ENCODE measurements around the gene PHC3. TPM values are rescaled to one million over a fixed set of nuclear protein-coding genes. Genes with fewer than 3 reads are reported as not detected.

Gene PHC3
- total RNA-seq, 2 donors from 2014 or later: 22.9 to 27.5 TPM

DNA sequence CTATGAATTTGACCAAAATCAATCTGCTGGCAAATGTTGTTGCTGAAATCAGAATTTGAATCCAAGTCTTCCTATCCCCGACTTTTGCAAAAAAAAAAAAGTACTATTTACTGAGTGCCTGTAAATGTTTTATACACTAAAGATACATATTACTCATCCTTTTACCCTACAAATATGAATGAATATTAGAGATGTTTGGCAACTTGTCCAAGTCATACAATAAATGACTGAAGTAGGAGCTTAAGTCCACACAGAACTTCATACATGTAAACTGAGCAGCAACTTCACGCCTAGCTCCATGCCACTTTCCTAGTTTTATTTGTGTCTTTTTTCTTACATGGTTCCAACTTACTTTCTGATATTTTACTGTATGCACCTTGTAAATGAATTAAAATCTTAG, 39.2 kb downstream of the PHC3 start:
- no peaks in the 10 kb centered on the region for H3K9me3 ChIP-seq (ENCODE audit: control insufficient read depth, low read length)
- Mint-ChIP-seq H3K9me3 (no peaks in the 10 kb centered on the region), H3K36me3 (ENCODE audit: low read depth) (peaks cover 18% of the 10 kb centered on the region), H3K27me3 (ENCODE audit: insufficient read depth) (no peaks in the 10 kb centered on the region), H3K4me1 (no peaks in the 10 kb centered on the region), H3K4me3 (no peak overlapping the region), H3K27ac (no peak overlapping the region)
- H3K27ac ChIP-seq (ENCODE audit: low read depth, low read length): no peak overlapping the region
- TF ChIP-seq, protein P1, sequence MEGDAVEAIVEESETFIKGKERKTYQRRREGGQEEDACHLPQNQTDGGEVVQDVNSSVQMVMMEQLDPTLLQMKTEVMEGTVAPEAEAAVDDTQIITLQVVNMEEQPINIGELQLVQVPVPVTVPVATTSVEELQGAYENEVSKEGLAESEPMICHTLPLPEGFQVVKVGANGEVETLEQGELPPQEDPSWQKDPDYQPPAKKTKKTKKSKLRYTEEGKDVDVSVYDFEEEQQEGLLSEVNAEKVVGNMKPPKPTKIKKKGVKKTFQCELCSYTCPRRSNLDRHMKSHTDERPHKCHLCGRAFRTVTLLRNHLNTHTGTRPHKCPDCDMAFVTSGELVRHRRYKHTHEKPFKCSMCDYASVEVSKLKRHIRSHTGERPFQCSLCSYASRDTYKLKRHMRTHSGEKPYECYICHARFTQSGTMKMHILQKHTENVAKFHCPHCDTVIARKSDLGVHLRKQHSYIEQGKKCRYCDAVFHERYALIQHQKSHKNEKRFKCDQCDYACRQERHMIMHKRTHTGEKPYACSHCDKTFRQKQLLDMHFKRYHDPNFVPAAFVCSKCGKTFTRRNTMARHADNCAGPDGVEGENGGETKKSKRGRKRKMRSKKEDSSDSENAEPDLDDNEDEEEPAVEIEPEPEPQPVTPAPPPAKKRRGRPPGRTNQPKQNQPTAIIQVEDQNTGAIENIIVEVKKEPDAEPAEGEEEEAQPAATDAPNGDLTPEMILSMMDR (conservative IDR thresholded peaks at IDR 0.05): no peak
- H3K4me1 ChIP-seq (ENCODE audit: control insufficient read depth, insufficient read depth, low read length): no peaks in the 10 kb centered on the region
- WGBS, 2 experiments (ENCODE audit: insufficient coverage in 1 of 2, insufficient read length in 1 of 2): 100% methylated on average over 2 of the region's 2 CpGs; no CpG with 5 or more reads in 1 of the 2 experiments
- DNase-seq: no peak
- no peak overlapping the region for H3K4me3 ChIP-seq (ENCODE audit: low read length)
- H3K9ac ChIP-seq (ENCODE audit: extremely low read depth, low read length, poor library complexity, severe bottlenecking): no peak overlapping the region
- no peaks in the 10 kb centered on the region for H3K27me3 ChIP-seq (ENCODE audit: control insufficient read depth, insufficient read depth, low read length, poor library complexity, severe bottlenecking)
- H3K36me3 ChIP-seq (ENCODE audit: control insufficient read depth, insufficient read depth, low read length): peaks cover 25% of the 10 kb centered on the region

DNA sequence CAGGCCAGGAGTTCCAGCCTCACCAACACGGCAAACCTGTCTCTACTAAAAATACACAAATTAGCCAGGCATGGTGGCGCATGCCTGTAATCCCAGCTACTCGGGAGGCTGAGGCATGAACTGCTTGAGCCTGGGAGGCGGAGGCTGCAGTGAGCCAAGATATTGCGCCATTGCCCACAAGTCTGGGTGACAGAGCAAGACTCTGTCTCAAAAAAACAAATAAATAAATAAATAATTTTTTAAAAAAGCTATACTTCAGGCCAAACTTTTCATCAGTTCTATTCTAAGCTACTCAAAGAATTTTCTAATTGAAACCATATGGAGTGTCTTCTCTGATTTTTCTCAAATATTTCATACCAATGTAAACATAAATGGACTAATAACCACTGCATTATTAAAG, 43.5 kb downstream of the PHC3 start:
- H3K4me3 ChIP-seq (ENCODE audit: low read length): no peak overlapping the region
- peaks cover 4% of the 10 kb centered on the region for H3K9me3 ChIP-seq (ENCODE audit: control insufficient read depth, low read length)
- 93 to 98% methylated on average over 4 to 5 of the region's 5 CpGs for WGBS, 2 experiments (ENCODE audit: insufficient coverage in 1 of 2, insufficient read length in 1 of 2)
- no peaks in the 10 kb centered on the region for H3K4me1 ChIP-seq (ENCODE audit: control insufficient read depth, insufficient read depth, low read length)
- H3K36me3 Mint-ChIP-seq (ENCODE audit: low read depth): peaks cover 27% of the 10 kb centered on the region
- no peak overlapping the region for H3K27ac Mint-ChIP-seq
- TF ChIP-seq, protein P1 (conservative IDR thresholded peaks at IDR 0.05): no peak
- H3K27me3 Mint-ChIP-seq (ENCODE audit: insufficient read depth): no peaks in the 10 kb centered on the region
- peaks cover 15% of the 10 kb centered on the region for H3K36me3 ChIP-seq (ENCODE audit: control insufficient read depth, insufficient read depth, low read length)
- no peaks in the 10 kb centered on the region for H3K27me3 ChIP-seq (ENCODE audit: control insufficient read depth, insufficient read depth, low read length, poor library complexity, severe bottlenecking)
- H3K4me3 Mint-ChIP-seq: no peak overlapping the region
- no peak overlapping the region for H3K9ac ChIP-seq (ENCODE audit: extremely low read depth, low read length, poor library complexity, severe bottlenecking)
- DNase-seq: no peak
- H3K9me3 Mint-ChIP-seq: peaks cover 6% of the 10 kb centered on the region
- H3K27ac ChIP-seq (ENCODE audit: low read depth, low read length): no peak overlapping the region
- H3K4me1 Mint-ChIP-seq: peaks cover 9% of the 10 kb centered on the region

DNA sequence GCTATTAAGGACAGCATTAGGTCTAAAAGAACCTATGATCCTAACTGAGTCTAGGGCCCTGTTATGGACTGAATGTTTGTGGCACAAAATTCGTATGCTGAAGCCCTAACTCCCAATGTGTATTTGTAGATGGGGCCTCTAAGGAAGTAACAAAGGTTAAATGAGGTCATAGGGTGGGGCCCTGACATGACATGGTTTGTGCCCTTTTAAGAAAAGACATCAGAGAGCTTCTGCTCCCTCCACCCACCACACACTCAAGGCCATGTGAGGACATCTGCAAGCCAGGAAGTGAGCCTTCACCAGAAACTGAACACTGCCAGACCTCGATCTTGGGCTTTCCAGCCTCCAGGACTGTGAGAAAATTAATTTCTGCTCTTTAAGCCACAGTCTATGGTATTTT, 49.2 kb downstream of the PHC3 start:
- DNase-seq: no peak
- no peaks in the 10 kb centered on the region for H3K4me1 ChIP-seq (ENCODE audit: control insufficient read depth, insufficient read depth, low read length)
- H3K27me3 ChIP-seq (ENCODE audit: control insufficient read depth, insufficient read depth, low read length, poor library complexity, severe bottlenecking): no peaks in the 10 kb centered on the region
- H3K36me3 ChIP-seq (ENCODE audit: control insufficient read depth, insufficient read depth, low read length): peaks cover 34% of the 10 kb centered on the region
- Mint-ChIP-seq H3K4me3 (no peak overlapping the region), H3K4me1 (peaks cover 9% of the 10 kb centered on the region), H3K27ac (no peak overlapping the region), H3K36me3 (ENCODE audit: low read depth) (peaks cover 45% of the 10 kb centered on the region), H3K27me3 (ENCODE audit: insufficient read depth) (no peaks in the 10 kb centered on the region), H3K9me3 (peaks cover 6% of the 10 kb centered on the region)
- H3K4me3 ChIP-seq (ENCODE audit: low read length): no peak overlapping the region
- TF ChIP-seq, protein P1 (conservative IDR thresholded peaks at IDR 0.05): no peak
- no peak overlapping the region for H3K9ac ChIP-seq (ENCODE audit: extremely low read depth, low read length, poor library complexity, severe bottlenecking)
- no peak overlapping the region for H3K27ac ChIP-seq (ENCODE audit: low read depth, low read length)
- peaks cover 9% of the 10 kb centered on the region for H3K9me3 ChIP-seq (ENCODE audit: control insufficient read depth, low read length)
- 80 to 94% methylated on average over 1 to 2 of the region's 2 CpGs for WGBS, 2 experiments (ENCODE audit: insufficient coverage in 1 of 2, insufficient read length in 1 of 2)
